Spleen (tissue), 7 donors: ENCODE data around the gene FMC1.

Experiments used
- CTCF ChIP-seq, 11 experiments: fragments of 200-600 bp in 7 of 11; fragments of 450-650 bp in 4 of 11; sonication (generic) in 4 of 11; IDR thresholded peaks in 8 of 11; conservative IDR thresholded peaks in 3 of 11; 1 replicate in 7 of 11; 2 replicates in 4 of 11; pipeline versions ENCODE4 v1.4.0 to v1.8.0; 2016 to 2021; ENCODE audit warnings: antibody characterized with exemption in 11 of 11, inconsistent platforms in 4 of 11, mild to moderate bottlenecking in 1 of 11
- POLR2A ChIP-seq, 3 donors: fragments of 450-650 bp; IDR thresholded peaks; one replicate each; pipeline ENCODE4 v1.5.1; 2017; ENCODE audit warnings: antibody characterized with exemption in 3 of 3, mild to moderate bottlenecking in 1 of 3
- donor health status: DM: no; HTN: no; CAD: no; lungs with moderate emphysema.
- donor health status: DM: no; HTN: no; CAD: no.
- donor health status: DM: no; HTN: no; CAD: no.

GRCh38 chr7:139370943-139371313 is 29.8 kb downstream of the FMC1 start:
- TF ChIP-seq POLR2A (IDR thresholded peaks at IDR 0.05) (no peak), CTCF (IDR thresholded peaks at IDR 0.05 in 8 of 11, conservative IDR thresholded peaks at IDR 0.05 in 3 of 11) (no peak)
